Skeletal muscle tissue (tissue), 4 donors: Measurements from ENCODE around the gene SLC1A3. TPM values are rescaled to one million over a fixed set of nuclear protein-coding genes. Genes with fewer than 3 reads are reported as not detected.

Experiments used
- H3K27ac ChIP-seq: one replicate; pipeline ENCODE4 v1.7.0; 2013; ENCODE audit warnings: mild to moderate bottlenecking, low read depth, low read length, inconsistent platforms
- H3K27me3 ChIP-seq, 3 donors: one replicate each; pipeline ENCODE4 v1.7.0; 2013; ENCODE audit warnings: low read length in 3 of 3; ENCODE audit not compliant: control insufficient read depth in 3 of 3, insufficient read depth in 3 of 3
- H3K36me3 ChIP-seq, 3 donors: one replicate each; pipeline ENCODE4 v1.7.0; 2013; ENCODE audit warnings: low read length in 3 of 3; ENCODE audit not compliant: control insufficient read depth in 3 of 3, insufficient read depth in 3 of 3
- H3K4me1 ChIP-seq, 3 donors: one replicate each; pipeline ENCODE4 v1.7.0; 2013; ENCODE audit warnings: low read length in 3 of 3, mild to moderate bottlenecking in 3 of 3; ENCODE audit not compliant: control insufficient read depth in 3 of 3, insufficient read depth in 3 of 3
- H3K4me3 ChIP-seq, 3 donors: one replicate each; pipeline ENCODE4 v1.7.0; 2013; ENCODE audit warnings: low read length in 3 of 3
- H3K9ac ChIP-seq, 3 donors: one replicate each; pipeline ENCODE4 v1.7.0; 2013; ENCODE audit warnings: low read length in 3 of 3, mild to moderate bottlenecking in 3 of 3, moderate library complexity in 2 of 3, low read depth in 1 of 3
- H3K9me3 ChIP-seq, 3 donors: one replicate each; pipeline ENCODE4 v1.7.0; 2013; ENCODE audit warnings: low read length in 3 of 3; ENCODE audit not compliant: control insufficient read depth in 3 of 3
- total RNA-seq: library from RNA; depleted of rRNA; stranded (reverse); fragments of >200 nt; gene quantifications from one replicate; pipeline ENCODE4 v1.2.3, GENCODE V29; 2014
- donor health status: Osteomylitis.

Gene SLC1A3
- total RNA-seq, 1 donor from 2014 or later = 27.1 TPM

DNA sequence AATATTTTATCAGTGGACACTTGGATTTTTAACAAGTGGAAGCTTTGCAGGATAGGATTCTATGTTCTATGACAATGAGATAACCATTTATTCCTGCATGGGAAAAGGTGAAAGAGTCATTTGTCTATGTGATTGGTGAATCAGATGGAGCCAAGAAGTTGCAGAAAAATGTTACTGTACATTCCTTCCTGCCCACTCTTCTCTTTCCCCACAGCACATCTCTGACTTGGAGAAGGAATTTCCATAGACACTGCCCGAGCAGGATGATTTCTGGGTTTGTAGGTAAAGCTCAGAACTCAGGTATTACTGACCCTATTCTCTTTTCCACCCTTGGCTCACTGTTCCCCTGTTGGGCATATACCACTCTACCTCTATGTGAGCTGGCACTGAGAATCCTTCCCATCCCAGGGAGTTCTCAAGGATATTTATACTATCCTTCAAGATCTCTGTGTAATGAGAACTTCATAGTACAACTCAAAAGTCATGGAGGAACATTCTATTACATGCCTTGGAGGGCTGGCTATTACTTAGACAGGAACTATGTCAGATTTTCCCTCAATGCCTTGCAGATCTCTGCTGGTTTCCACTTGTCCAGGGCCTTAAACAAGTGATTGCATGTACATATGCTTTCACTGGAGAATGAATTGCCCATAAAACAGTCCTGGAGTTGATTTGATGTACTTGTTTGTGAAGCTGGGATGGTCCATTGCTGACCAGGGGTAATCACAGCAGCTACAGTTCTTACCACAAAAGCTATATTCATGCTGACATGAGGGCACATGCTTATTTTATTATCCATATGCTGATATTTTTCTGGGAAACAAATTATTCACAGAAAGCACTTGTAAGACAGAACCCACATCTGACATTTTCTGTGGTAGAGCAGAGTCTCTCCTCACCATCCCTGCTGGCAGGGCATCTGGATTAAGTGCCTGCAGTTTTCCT, 24.1 kb downstream of the SLC1A3 start:
- Histone ChIP-seq H3K9ac (no peak overlapping the region), H3K4me1 (no peaks in the 10 kb centered on the region), H3K9me3 (no peaks in the 10 kb centered on the region), H3K4me3 (no peak overlapping the region), H3K36me3 (peaks cover 0 to 7% (median 6%) of the 10 kb centered on the region in 3 donors), H3K27ac (no peak overlapping the region), H3K27me3 (no peaks in the 10 kb centered on the region)

DNA sequence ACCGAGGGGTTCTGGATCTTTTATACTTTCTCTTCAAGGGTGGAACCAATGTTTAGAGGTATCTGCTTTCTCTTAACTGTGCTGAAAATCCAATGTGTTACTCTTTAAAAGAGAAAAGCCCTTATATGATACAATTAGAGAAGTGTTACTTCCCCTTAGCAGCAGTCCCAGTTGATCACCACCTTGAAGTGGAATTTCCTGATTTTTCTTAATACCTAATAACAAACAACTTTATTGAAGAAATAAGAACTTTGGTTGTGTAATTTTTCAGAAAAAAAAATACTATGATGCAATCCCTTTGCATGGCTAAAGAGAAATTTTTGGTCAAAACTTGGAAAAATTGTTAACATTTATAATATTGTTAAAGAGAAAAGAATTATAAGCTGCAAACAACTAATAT, 24.7 kb downstream of the SLC1A3 start:
- Histone ChIP-seq H3K4me3 (no peak overlapping the region), H3K4me1 (no peaks in the 10 kb centered on the region), H3K36me3 (peaks cover 0 to 10% (median 6%) of the 10 kb centered on the region in 3 donors), H3K27me3 (no peaks in the 10 kb centered on the region), H3K9ac (no peak overlapping the region), H3K9me3 (no peaks in the 10 kb centered on the region), H3K27ac (no peak overlapping the region)

DNA sequence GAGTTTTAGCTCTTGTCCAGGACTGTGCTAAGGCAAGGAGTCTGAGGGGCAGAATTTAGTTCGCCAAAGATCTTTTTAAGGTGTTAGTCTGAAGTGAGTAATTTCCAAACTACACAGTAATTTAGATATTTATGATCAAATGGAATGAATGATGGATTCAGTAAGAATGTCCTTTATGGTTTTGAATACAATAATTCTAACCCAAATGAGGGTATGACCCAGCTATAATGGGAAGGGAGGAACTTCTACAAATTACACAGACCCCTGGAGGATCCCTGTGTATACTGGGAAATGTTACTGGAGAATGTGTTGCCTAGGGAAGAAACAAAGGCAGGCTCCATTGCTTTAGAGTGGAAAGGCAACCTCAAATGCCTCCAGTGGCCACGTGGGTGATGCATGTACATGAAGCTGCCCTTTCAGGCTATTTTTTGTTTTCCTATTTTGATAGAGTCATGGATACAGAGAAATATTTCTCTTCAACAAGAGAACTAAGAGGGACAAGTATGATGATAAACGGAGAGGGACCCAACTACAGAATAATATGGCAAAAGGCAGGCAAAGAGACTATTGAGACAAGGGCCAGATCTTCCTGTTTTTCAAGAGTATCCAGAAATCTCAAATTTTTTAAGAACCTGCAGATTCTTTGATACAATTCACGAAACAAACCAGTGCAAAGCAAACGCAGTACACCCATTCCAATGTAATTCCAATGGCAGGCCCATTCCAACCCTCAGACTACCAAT, 25.4 kb downstream of the SLC1A3 start:
- Histone ChIP-seq H3K27me3 (no peaks in the 10 kb centered on the region), H3K4me1 (no peaks in the 10 kb centered on the region), H3K4me3 (no peak overlapping the region), H3K9me3 (no peaks in the 10 kb centered on the region), H3K27ac (no peak overlapping the region), H3K36me3 (peaks cover 0 to 10% (median 6%) of the 10 kb centered on the region in 3 donors), H3K9ac (no peak overlapping the region)

DNA sequence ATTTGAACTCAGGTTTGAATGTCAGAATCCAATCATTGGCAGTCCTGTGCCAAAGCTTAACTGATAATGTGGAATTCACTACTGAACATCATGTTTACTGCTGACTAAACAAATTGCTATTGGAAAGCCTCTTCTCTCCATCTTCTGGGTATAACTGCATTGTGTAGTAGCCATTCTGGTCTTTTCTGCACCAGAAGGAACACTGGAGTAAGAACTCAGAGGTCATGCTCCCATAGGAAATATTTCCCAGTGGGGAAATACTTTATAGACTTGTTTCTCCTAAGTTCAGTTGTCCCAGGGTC, 25.9 kb downstream of the SLC1A3 start:
- no peak overlapping the region for H3K4me3 ChIP-seq
- H3K9ac ChIP-seq = no peak overlapping the region
- H3K4me1 ChIP-seq = no peaks in the 10 kb centered on the region
- no peaks in the 10 kb centered on the region for H3K9me3 ChIP-seq
- H3K36me3 ChIP-seq = peaks cover 0 to 10% (median 6%) of the 10 kb centered on the region in 3 donors
- H3K27me3 ChIP-seq = no peaks in the 10 kb centered on the region
- H3K27ac ChIP-seq = no peak overlapping the region

DNA sequence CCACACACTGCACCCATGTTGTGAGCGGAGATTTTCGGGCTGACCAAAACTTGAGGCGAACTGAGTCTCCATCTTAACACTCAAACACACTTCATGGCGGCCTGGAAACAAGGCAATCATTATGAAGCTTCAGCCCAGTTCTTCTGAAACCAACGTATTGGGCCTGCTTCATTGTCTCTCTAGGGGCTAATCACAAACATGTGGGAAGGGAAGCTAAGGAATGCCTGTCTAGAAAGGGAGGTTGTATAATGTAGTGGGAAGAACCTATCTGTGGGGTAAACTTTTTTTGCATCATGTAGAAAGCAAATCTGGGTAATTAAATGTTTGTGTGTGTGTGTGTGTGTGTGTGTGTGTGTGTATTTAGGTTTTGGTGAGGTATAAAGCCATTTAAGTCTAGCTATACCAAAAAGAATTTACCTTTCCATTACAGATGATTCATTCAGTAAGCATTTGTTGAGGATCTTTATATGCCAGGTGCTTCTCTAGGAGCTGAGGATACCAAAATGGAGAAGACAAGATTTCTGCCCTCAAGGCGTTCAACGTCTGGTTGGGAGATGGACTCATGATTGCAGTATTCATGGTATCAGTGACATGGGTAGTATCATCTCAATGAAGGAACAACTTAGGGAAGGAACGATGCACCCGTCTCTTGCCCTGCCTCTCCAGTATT, 29.4 kb downstream of the SLC1A3 start:
- Histone ChIP-seq H3K36me3 (peaks cover 0 to 3% (median under 1%) of the 10 kb centered on the region in 3 donors), H3K4me1 (no peaks in the 10 kb centered on the region), H3K4me3 (no peak overlapping the region), H3K27me3 (no peaks in the 10 kb centered on the region), H3K9ac (no peak overlapping the region), H3K9me3 (no peaks in the 10 kb centered on the region), H3K27ac (no peak overlapping the region)

DNA sequence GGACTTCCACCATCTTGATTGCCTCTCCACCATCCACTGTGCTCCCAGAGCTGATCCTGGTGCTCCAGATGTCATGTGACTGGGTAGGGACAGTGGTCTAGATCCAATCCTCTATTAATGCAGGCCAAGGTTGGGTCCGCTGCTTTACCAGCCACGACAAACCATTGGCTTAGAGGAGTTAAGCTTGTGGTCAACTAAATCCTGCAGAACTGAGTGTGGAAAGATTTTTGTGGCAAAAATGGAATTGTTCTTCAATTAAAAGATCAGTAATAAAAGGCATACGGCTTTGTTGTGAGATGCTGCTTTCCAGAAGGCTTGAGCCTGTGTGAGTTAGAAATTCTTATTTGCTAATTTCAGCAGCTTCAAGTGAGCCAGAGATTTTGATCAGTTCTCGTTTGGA, 30.7 kb downstream of the SLC1A3 start:
- no peak overlapping the region for H3K9ac ChIP-seq
- no peak overlapping the region for H3K27ac ChIP-seq
- no peaks in the 10 kb centered on the region for H3K9me3 ChIP-seq
- H3K4me1 ChIP-seq = no peaks in the 10 kb centered on the region
- peaks cover 0 to 3% (median 0%) of the 10 kb centered on the region in 3 donors for H3K36me3 ChIP-seq
- no peaks in the 10 kb centered on the region for H3K27me3 ChIP-seq
- no peak overlapping the region for H3K4me3 ChIP-seq

DNA sequence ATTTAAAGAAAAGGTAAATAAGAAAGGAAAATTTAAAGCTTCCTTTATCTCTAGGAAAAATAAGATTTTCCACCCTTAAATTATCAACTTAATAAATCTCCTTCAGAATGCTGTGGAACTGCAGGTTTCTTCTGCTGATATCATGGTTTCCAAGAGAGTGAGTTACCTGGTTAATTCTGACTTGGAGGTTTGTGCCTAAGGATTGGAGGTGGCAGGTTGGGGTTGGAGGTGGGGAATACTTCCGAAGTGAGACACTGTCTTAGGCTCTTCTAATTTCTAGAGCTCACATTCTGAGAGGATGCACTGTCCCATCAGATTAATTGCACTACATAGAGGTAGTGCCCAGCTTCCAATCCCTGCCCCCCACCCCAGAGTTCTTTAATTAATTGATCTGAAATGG, 31.1 kb downstream of the SLC1A3 start:
- Histone ChIP-seq H3K4me1 (no peaks in the 10 kb centered on the region), H3K27me3 (no peaks in the 10 kb centered on the region), H3K9me3 (no peaks in the 10 kb centered on the region), H3K36me3 (peaks cover 0 to 3% (median 0%) of the 10 kb centered on the region in 3 donors), H3K9ac (no peak overlapping the region), H3K27ac (no peak overlapping the region), H3K4me3 (no peak overlapping the region)

DNA sequence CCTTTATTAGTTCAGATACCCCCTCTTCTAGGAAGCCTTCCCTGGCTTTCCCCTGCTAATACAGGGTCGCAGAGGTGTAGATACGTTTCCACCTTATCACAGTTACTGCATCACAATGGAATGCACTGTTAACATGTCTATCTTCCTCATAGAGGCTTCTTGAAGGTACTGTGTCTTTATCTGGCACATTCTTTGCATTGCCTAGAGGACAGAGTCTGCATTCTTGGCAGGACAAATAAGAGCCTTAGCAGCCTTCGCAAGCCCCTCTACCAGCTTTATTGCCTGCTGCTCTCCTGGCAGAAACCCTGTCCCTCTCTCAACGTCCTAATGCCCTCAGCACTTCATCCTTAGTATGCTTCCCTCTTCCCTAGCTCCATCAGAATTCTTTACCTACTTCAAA, 31.6 kb downstream of the SLC1A3 start:
- no peak overlapping the region for H3K4me3 ChIP-seq
- no peaks in the 10 kb centered on the region for H3K27me3 ChIP-seq
- no peak overlapping the region for H3K9ac ChIP-seq
- H3K27ac ChIP-seq = no peak overlapping the region
- H3K9me3 ChIP-seq = no peaks in the 10 kb centered on the region
- H3K4me1 ChIP-seq = no peaks in the 10 kb centered on the region
- peaks cover 0 to 3% (median 0%) of the 10 kb centered on the region in 3 donors for H3K36me3 ChIP-seq

DNA sequence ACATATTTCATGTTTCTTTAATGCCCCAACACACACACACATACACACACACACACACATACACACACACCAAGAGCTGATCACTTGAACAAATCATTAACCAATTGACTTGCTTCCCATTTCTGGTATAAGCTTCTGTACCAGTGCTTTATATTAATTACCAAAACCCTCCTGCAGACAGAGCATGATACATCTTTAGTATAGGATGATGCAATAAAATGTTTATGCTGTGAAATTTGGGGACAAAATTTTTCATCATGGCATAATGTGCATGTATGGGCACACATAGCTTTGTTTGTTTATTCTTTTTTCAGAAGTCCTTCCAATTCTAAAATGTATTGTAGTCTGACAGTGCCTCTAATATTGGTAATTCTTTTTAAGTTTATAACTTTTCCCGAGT, 34.5 kb downstream of the SLC1A3 start:
- H3K4me3 ChIP-seq = no peak overlapping the region
- H3K36me3 ChIP-seq = no peaks in the 10 kb centered on the region
- H3K9me3 ChIP-seq = no peaks in the 10 kb centered on the region
- H3K27ac ChIP-seq = no peak overlapping the region
- no peaks in the 10 kb centered on the region for H3K27me3 ChIP-seq
- H3K9ac ChIP-seq = no peak overlapping the region
- H3K4me1 ChIP-seq = no peaks in the 10 kb centered on the region

DNA sequence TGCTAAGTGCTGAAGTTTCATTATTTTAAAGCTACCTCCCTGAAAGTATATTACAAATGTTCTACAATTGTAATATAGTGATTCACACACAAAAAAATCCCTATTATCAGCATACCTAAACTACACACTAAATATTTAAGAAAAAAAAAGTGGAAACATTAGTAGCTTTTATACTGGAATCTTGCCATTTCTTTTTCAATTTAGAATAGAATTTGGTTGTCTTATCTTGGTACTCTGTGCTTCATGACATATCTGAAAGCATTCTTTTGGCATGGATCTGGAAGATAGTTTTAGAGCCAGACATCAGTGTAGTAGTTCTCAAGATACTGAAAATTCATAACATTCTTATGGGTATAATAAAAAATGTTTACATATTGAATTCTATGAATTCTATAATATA, 35.0 kb downstream of the SLC1A3 start:
- H3K9ac ChIP-seq = no peak overlapping the region
- H3K27me3 ChIP-seq = no peaks in the 10 kb centered on the region
- no peak overlapping the region for H3K27ac ChIP-seq
- H3K4me3 ChIP-seq = no peak overlapping the region
- no peaks in the 10 kb centered on the region for H3K9me3 ChIP-seq
- H3K36me3 ChIP-seq = no peaks in the 10 kb centered on the region
- no peaks in the 10 kb centered on the region for H3K4me1 ChIP-seq
